Activated gamma-delta T cell (primary cell): Measurements from ENCODE around the gene CSNK1A1.
"Not testable (repeated sequence)": the region's sequence is repeated elsewhere in the genome, so short reads cannot be mapped to it uniquely, and the experiment has no call there.

ENCODE experiments used
- DNase-seq: peaks from one replicate; lab custom pipeline; 2025; lab: John Stamatoyannopoulos, UW

The CSNK1A1 gene

DNA sequence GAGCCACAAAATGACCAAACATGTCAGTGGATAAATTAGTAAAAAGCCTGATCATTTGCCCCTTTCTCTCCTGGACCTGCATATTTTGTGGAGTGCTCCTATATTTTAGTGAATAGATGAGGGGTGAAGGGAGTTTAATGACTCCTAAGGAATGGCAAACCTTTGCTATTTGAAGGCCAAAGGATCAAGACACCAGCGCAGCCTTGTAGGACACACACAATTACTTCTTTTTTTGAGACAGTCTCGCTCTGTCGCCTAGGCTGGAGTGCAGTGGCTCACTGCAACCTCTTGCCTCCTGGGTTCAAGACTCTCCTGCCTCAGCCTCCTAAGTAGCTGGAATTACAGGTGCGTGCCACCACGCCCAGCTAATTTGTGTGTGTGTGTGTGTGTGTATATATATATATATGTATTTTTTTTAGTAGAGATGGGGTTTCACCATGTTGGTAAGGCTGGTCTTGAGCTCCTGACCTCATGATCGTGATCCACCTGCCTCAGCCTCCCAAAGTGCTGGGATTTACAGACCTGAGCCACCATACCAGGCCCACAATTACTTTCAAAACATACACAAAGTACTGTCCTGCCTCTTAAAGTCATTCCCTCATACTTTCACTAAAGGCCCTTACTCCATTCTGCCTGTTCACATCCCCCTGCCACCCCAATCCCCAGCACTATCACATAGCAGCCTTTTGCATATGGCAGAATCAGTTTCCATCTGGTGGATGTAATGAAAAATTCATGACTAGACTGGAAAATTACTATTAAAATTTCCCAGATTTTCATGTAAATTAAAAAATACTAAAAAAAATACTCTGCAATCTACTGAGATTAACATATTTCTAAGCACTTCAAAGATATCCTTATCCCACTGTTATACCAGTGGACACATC lies 60.4 kb downstream of the CSNK1A1 start:
- no peak for DNase-seq

DNA sequence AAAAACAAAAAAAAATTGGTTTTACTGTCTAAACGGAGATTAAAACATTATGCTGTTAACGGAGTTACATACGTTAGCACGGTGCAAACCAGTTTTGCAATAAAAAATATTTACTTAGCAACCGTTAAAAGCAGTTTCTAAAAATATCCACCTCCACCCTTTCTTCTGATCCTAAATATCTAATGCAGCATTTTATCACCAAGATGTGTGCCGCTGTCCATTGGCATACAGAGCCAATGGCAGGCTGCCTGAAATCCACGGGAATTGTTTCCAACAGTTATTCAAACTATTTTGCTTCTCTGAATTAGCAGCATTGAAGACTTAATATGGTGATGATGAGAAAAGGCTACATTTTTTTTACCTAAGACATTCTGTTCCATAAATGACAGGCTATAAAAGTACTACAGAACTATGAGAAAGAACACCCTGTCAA lies 61.6 kb downstream of the CSNK1A1 start:
- no peak for DNase-seq

DNA sequence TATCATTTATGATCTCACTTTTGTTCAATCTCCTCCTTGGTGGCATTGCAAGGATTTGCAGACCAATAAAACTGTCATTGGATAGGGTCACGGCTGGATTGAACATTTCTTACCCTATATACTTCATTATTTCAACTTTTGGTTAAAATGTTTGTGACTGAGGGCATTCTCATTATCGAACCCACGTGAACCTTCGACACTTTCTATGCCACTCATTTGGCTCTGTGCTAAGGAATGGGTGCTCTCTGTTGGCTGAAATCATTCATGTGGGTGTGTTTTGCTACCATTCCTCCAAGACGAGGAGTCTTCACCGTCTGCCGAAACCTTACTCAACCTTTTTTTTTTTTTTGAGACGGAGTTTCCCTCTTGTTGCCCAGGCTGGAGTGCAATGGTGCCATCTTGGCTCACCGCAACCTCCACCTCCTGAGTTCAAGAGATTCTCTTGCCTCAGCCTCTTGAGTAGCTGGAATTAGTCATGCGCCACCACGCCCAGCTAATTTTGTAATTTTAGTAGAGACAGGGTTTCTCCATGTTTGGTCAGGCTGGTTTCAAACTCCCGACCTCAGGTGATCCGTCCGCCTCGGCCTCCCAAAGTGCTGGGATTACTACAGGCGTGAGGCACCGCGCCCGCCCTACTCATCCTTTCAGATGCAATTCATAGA lies 62.5 kb downstream of the CSNK1A1 start:
- DNase-seq = no peak

DNA sequence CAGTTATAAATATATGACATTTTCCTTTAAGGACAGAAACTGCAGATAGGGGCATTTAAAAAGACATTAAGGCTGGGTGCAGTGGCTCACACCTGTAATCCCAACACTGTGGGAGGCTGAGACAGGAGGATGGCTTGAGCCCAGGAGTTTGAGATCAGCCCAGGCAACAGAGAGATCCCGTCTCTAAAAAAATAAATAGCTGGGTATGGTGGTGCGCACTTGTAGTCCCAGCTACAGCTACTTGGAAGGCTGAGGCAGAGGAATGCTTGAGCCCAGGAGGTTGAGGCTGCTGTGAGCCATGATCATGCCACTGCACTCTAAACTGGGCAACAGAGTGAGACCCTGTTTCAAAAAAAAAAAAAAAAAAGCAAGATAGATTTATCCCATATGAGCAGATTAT lies 63.6 kb downstream of the CSNK1A1 start:
- DNase-seq = no peak

DNA sequence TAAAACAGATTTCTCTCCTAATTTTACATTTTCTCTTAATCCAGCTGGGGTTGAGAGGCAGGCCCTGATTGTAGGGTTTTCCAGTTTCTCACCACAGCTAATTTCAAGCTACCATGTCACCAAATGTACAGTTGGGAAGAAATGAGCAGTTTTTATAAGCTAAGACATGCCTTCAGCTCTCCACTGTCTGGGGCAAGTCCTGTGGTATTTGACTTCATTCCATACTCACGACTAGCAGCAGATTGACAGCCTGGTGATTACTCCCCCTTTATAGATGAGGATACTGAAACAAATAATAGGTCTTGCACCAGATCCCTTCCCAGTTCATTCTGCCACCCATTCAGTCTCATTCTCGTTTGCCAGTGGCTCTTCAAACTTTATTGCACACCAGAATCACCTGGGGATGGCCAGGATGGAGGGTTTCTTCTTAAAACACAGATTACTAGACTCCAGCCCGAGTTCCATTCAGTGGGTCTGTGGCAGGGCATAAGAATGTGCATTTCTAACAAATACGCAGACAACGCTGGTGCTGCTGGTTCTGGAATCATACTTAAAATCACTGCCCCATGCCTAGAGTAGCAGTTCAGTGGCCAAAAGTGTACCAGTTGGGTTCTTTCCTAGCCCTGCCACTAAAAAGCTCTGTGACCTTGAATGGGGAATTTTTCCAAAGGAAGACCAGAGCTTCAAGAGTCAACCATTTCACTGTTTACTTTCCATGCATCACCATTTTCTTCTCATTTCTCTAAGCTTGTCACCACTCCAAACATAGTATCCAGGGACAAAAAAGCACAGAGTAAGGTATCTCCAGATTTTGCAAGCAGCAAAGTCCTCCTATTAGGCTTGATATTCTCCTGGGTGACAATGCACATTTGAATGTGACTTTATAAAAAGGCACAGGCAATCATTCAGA lies 64.3 kb downstream of the CSNK1A1 start:
- DNase-seq = no peak

DNA sequence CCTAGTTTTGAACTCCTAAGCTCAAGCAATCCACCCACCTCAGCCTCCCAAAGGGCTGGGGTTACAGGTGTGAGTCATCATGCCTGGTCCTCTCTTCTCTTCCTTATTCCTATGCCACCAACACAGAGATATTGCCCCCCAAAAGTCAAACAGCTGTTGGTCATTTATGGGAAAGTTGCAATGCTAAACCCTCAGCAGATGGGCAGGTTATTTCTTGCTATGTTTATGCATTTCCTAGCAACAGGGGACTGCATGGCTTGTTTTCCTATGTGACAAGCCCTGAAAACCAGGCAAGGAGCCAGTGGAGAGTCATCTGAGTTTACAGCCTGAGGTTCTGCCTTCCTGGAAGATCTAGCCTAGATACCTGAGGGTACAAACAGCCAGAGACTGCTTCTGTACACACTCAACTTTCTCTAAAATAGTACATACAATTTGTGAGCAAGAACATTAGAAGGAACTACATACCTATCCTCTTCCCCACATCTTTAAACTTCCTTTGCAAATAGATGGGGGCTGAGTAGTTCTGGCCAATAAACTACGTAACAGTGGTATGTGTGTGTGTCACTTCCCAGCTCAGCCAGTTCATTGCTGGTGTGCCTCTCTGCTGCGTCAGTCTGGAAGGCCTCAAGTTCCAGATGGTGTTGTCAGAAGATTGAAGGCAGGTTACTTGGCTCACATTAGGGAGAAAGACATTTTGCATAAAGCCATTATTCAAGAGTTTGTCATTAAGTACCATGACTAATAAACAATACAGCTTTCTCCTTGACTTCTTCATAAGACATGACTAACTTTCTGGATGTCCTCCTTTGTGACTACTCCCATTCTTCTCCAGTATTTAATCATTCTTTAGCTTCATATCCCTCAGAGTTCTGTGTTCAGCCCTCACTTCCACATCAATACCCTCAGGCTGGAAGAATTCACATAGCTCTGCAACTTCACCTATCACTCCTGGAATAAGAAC lies 65.3 kb downstream of the CSNK1A1 start:
- no peak for DNase-seq

DNA sequence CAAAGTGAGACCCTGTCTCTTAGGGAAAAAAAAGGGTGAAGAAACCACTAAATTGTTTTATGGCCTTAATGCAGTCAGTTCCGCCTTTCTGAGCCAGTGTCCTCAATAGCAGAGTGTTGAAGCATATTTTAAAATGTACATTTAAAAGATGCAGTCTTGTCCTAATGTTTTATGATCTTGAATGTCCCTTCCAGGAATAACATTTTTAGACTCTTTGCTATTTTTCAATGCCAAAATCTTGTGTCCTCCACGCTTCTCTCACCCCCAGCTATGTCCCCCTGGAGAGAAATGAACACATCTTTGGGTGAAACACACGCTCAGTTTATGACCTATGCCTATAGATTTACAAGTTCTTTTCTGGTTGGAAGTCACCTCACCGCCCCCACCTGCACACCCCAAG lies 69.8 kb downstream of the CSNK1A1 start:
- DNase-seq = no peak

DNA sequence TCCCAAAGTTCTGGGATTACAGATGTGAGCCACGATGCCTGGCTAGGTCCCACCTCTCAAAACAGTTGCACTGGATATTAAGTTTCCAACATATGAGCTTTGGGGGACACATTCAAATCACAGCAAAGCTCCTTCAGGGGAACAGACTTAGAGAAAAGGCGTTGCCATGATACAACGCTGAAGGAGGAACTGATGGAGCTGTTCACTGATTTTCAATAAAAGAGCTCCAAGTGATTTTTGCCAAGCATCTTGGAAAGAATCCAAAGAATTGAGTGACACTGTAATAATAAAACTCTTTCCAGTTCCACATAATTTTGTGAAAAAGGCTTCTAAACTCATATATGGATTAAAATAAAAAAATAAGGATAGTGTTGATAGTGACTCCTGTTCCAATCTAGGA lies 72.5 kb downstream of the CSNK1A1 start:
- DNase-seq = no peak

DNA sequence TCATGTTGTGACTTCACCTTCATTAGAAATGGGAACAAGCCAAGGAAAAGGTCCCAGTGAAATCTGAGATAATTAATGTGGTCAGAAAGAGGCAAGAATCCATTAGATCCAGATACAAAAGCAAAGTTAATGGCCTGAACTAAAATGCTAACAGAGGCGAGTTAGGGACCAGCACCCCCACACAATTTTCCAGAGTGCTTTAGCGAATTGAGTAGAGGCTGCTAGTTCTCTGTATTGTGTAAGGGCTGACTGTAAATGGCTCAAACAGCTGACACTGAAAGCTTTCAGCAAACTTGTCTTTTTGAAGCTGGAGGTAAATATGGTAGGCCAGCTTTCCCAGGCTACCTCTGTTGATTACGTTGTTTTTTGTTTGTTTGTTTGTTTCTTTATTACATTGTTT lies 75.5 kb downstream of the CSNK1A1 start:
- DNase-seq = no peak

DNA sequence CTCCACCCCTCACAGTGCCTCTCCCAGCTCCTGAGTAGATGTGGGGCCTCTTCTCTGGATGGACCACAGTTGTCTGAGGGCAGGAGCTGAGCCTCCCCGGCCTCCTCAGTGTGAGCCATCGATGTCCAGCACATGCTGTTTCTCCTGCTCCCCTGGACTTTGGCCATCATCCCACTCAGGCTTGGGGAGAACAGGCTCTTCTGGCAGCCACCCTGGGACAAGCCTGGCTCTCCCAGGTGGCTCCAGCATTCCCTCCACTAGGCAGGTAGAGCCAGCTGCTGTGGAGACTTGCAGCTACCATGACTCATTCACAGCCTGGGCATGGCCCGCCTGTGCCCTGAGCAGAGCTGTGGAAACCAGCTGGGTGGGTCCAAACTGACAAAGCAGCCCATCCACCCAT lies 77.0 kb downstream of the CSNK1A1 start:
- no peak for DNase-seq

DNA sequence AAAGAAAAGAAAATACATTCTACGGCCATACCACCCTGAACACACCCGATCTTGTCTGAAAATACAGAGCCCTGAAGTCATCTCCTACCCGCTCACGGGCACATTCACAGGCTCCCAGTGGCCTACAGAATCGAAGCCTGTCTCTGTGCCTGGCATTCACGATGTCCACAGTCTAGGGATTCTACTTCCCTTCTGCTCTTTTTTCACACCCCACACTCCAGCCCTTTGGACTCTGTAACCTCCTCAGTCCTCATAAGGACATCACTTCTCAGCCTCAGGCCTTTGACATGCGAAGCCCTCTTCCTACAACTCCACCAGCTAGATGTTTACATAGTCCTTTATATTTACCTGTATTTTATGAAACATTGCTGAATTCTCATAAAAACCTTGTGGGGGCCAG lies 77.8 kb downstream of the CSNK1A1 start:
- DNase-seq = no peak

DNA sequence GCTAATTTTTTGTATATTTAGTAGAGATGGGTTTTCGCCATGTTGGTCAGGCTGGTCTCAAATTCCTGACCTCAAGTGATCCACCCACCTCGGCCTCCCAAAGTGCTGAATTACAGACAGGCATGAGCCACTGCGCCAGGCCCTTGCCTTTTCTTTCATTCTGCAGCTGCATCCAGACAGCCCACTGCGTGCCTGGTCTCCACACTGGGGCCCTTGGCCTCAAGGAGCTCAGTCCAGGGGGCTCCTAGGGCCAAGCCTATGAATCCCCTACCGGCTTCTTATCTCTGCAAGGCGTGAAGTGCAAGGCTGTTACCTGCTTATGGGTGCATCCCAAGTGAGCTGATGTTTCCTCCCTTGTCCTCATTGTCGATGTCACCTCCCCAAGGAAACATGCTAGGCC lies 78.8 kb downstream of the CSNK1A1 start:
- DNase-seq = no peak

DNA sequence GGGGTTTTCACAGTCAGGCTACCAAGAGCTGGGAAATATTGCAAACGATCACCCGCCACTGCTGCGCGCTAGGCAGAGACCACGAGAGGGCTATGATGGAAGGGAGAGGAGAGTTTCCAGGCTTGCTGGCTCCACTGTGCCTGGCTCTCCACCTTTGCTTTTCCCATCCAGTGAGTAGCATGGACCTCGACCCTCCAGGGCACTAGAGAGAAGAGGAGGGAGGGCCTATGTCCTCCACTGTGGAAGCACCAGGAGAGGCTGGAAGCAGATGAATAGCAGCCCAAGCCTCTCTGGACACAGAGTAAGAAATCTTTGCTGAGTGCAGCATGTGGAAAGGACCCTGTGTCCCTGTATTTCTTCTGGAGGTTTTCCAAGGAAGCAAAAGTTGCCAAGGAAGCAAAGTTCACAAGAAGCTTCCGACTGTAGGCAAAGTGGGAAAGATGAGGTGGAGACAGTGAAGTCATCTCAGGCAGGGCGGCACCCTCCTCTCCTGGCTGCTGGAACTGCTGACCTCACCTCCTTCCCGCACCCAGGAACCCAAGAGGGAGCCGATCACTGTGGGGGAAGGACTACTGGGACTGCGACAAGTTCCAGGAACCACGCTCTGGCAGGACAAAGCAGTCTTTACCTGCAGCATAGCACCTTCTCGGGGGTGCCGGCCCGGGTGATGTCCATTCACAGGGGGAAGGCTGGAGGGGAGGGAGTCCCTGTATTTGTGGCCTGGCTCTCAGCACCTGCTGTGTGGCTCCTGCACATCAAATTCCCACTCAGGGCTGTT lies 79.6 kb downstream of the CSNK1A1 start:
- DNase-seq = no peak

DNA sequence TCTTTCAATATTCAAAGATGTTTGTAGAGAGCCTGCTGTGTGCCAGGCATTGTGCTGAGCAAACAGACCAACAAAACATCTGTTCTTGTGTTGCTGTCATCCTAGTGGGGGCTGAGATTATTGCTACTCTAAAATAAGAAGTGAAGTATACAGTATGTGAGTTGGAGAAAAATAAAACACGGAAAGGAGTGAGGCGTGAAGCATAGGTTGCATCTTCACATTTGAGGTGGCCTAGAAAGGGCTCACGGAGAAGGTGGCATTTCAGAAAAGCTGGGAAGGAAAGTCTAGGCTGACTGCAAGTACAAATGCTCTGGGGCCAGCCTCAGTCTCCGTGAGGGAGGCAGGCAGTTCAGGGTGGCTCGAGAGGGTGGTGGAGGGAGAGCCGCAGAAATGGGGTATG lies 80.3 kb downstream of the CSNK1A1 start:
- DNase-seq = no peak

DNA sequence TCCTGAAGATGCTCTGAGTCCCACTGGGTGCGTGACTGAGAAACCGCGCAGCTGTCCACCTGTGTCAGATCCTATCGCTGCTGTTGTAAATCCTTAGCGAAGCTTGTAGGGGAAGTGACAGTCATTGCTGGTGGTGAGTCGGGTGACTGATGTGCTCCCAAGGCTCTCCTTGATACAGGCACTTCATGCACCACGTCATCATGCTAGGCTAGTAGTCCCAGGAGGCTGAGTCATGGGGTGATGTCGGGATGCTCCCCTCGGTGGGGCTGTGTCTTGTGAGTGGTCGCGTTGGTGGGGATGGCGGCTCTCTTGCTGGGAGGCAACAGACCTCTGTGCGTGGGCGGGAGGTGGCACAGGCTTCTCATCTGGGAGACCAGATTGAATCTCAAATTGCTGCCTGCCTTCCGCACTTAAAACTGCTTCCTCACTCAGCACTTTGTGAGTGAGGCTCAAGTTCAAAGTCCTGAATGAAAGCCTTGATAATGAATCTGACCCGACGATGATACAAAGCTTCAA lies 84.7 kb downstream of the CSNK1A1 start:
- DNase-seq = no peak

DNA sequence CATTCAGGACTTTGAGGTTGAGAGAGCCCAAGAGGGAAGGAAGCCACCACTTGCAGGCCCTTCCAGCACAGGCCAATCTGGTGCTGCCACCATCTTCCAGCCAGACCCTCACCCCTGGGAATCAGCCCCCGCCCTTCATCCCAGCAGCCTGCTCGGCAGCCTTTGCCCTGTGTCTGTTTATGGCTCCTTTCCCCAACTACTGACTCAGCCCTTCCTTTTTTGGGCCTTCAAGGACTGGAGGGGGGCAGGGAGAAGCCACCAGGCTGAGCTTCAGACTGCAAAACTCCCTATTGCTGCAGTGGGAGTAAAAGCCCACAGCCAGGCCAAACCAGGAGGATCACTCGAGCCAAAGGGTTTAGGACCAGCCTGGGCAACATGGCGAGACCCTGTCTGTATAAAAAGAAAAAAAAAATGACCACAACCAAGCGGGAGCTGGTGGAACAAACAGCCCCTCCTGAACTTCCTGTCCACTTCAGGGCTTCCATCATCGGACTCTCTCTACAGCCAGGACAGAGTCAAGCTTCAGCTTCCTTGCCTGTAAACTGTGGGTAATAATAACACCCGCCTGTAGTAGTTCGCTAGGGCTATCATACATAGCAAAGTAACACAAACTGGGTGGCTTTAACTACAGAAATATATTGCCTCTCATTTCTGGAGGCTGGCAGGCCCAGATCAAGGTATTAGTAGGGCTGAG lies 86.3 kb downstream of the CSNK1A1 start:
- DNase-seq = no peak

DNA sequence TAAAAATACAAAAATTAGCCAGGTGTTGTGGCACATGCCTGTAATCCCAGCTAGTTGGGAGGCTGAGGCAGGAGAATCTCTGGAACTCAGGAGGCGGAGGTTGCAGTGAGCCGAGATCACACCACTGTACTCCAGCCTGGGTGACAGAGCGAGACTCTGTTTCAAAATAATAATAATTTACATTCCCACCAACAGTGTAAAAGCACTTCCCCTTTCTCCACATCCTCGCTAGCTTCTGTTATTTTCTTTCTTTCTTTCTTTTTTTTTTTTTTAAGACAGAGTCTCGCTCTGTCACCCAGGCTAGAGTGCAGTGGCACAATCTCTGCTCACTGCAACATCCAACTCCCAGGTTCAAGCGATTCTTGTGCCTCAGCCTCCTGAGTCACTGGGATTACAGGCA lies 89.3 kb downstream of the CSNK1A1 start:
- DNase-seq = not testable (repeated sequence)

DNA sequence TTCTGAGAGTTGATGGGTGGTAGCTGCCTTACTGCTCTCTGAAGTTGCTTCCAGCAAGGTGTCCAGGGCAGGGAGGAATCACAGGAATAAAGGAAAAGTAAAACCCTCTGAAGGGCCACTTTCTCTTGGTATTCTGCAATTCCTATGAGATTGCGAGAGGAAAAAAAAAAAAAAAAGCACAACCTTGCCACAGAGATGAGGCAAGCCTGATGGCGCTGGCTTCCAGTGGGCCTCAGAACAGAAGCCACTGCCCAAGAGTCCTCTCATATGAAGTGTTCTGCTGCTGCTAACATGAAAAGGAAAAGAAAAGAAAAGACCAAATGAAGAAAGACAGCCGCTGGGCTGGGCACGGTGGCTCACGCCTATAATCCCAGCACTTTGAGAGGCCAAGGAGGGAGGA lies 91.3 kb downstream of the CSNK1A1 start:
- DNase-seq = no peak

DNA sequence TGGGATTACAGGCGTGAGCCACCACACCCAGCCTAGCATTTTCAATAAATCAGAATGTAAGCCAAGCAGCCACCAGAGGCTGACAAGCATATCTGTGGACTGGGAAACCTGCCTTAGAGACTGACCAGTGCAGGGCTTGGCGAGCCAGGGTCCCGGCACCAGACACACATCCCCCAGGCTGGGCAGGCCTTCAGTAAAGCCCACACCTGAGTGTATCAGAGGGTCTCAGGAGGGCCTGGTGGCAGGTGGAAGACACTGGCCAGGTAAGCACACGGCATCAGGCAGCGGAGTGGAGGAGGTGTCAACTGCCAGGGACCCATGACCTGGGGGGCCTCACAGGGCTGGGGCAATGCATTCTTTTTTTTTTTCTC lies 93.9 kb downstream of the CSNK1A1 start:
- no peak for DNase-seq
